Duodenal mucosa (tissue), 2 donors: Measurements from ENCODE around the gene TDRD10.

ENCODE experiments used
- H3K27ac ChIP-seq: one replicate; pipeline ENCODE4 v1.7.0; 2013; ENCODE audit warnings: low read depth, low read length
- H3K27me3 ChIP-seq, 2 donors: one replicate each; pipeline ENCODE4 v1.7.0; 2013; ENCODE audit warnings: low read length in 2 of 2, control low read depth in 1 of 2; ENCODE audit not compliant: insufficient read depth in 2 of 2, control insufficient read depth in 1 of 2
- H3K36me3 ChIP-seq, 2 donors: one replicate each; pipeline ENCODE4 v1.7.0; 2013; ENCODE audit warnings: low read length in 2 of 2, control low read depth in 1 of 2; ENCODE audit not compliant: insufficient read depth in 2 of 2, control insufficient read depth in 1 of 2
- H3K4me1 ChIP-seq, 2 donors: one replicate each; pipeline ENCODE4 v1.7.0; 2013; ENCODE audit warnings: low read length in 2 of 2, control low read depth in 1 of 2; ENCODE audit not compliant: insufficient read depth in 2 of 2, control insufficient read depth in 1 of 2
- H3K4me3 ChIP-seq, 2 donors: one replicate each; pipeline ENCODE4 v1.7.0; 2013; ENCODE audit warnings: low read length in 2 of 2, low read depth in 1 of 2
- H3K9ac ChIP-seq, 2 donors: one replicate each; pipeline ENCODE4 v1.7.0; 2013; ENCODE audit warnings: low read length in 2 of 2, low read depth in 1 of 2
- H3K9me3 ChIP-seq, 2 donors: one replicate each; pipeline ENCODE4 v1.7.0; 2013; ENCODE audit warnings: low read length in 2 of 2, control low read depth in 1 of 2; ENCODE audit not compliant: control insufficient read depth in 1 of 2

TDRD10 gene

DNA sequence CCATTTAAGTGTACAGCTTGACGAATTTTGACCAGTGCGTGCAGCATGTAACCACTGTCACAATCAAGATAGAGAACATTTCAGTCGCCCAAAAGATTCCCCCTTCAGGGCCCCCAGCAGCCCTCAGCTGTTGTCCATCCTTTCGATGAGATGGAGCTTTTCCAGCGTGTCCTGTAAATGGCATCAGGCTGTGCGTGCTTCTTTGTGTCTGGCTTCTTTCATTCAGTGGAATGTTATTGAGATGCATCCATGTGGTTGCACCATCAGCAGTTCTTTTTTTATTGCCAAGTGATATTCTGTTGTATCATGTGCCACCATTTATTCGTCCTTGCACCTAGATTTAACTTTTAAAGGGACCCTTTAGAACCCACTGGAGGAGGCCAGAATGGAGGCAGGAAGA lies 34.6 kb downstream of the TDRD10 start:
- H3K4me3 ChIP-seq, result no peak overlapping the region
- H3K9me3 ChIP-seq, result no peaks in the 10 kb centered on the region
- no peaks in the 10 kb centered on the region for H3K36me3 ChIP-seq

DNA sequence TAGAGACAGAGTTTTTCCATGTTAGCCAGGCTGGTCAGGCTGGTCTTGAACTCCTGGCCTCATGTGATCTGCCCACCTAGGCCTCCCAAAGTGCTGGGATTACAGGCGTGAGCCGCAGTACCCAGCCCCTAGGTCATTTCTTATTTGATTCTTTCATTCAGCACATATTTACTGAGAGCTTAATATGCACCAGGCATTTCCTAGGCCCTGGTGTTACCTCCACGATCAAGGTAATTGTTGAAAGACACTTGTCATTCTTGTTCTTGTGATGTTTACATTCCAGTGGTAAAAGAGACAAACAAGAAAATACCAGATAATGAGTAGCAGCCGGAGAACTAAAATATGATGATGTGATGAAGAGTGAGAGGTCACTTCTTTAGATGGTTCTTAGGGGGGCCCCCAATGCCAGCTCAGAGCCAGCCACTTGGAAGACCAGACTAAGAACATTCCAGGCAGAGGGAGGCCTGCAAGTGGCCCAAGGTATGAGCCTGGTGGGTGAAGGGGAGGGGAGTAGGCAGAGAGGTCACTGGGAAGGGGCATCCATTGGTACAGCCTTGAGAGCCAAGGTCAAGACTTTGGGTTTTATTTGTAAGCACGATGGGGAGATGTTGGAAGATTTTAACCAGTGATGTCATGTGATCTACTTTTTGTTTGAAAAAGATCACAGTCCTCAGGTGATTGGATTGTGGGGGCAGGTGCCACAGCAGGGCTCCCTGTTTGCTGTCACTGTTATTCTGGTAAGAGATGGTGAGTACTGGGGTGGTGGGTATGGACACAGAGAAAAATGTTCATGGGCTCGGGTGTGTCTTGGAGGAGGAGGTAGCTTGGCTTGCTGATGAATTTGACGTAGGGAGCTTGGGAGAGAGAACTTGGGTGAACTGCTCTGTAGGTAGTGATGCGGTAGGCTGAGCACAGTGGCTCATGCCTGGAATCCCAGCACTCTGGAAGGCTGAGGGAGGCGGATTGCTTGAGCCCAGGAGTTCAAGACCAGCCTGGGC lies 37.8 kb downstream of the TDRD10 start:
- Histone ChIP-seq H3K27ac (no peak overlapping the region), H3K9me3 (no peaks in the 10 kb centered on the region), H3K9ac (no peak overlapping the region), H3K36me3 (no peaks in the 10 kb centered on the region), H3K4me3 (no peak overlapping the region), H3K4me1 (no peaks in the 10 kb centered on the region), H3K27me3 (peaks cover 4 to 5% of the 10 kb centered on the region in 2 donors)

More for the DNA sequence above, 34.6 kb downstream of the TDRD10 start:
- Histone ChIP-seq H3K27me3 (peaks cover 0 to 5% of the 10 kb centered on the region in 2 donors), H3K9ac (no peak overlapping the region), H3K4me1 (no peaks in the 10 kb centered on the region), H3K27ac (no peak overlapping the region)

DNA sequence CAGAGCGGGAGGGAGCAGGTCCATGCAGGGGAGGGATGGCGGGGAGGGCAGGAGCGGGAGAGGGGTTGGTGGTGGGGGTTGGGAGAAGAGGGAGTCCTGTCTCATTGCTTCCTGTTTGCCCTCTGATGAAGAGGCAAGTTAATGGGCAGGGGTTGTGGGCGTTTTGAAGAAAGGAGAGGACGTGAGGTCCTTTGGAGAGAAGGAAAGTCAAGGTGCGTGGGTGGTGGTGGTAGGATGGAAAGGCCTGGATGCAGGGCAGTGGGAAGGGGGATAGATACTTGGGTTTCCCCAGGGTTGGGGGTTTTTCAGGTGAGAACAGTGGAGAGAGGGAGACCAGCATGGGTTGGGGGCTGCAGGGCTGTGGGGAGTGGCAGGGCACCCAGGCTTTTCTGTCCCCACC lies 39.2 kb downstream of the TDRD10 start:
- H3K36me3 ChIP-seq, result no peaks in the 10 kb centered on the region

DNA sequence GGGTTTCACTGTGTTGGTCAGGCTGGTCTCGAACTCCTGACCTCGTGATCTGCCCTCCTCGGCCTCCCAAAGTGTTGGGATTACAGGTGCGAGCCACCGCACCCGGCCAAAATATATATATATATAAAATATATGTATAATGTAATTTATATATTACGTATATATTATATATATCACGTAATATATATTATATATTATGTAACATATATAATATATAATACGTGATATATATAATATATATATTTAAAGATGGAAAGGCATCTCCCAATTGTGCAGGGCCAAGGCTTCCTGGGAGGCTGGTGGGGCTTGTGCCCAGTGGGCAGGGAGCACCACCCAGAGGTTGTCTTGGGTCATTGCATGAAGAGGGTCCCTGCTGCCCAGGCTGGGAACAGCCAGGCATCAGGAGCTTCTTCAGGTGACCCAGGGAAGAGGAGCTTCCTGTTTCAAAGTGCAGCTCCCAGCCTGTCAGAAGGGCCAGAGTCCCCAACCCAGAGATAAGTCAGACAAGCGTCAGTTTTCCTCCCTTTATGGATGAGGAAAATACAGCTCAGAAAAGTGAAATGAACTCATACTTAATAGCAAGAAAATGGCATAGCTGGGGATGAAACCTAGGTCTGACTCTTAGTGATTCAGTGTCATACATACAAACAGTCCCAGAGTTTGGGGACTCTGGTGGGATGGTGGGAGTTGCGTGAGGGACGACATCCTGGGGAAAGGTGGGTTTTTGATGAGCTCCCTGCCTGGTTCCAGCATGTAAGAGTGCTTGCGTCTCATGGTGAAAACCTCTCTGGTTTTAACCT lies 44.4 kb downstream of the TDRD10 start:
- H3K9ac ChIP-seq, result no peak overlapping the region
- peaks cover 0 to 4% of the 10 kb centered on the region in 2 donors for H3K27me3 ChIP-seq
- H3K9me3 ChIP-seq, result no peaks in the 10 kb centered on the region
- peaks cover 24 to 26% of the 10 kb centered on the region in 2 donors for H3K36me3 ChIP-seq
- H3K4me3 ChIP-seq, result no peak overlapping the region
- H3K4me1 ChIP-seq, result peaks cover 23 to 36% of the 10 kb centered on the region in 2 donors
- H3K27ac ChIP-seq, result no peak overlapping the region

More for the DNA sequence above, 39.2 kb downstream of the TDRD10 start:
- no peaks in the 10 kb centered on the region for H3K4me1 ChIP-seq
- H3K9ac ChIP-seq, result no peak overlapping the region
- H3K4me3 ChIP-seq, result no peak overlapping the region
- H3K27me3 ChIP-seq, result peaks cover 4 to 5% of the 10 kb centered on the region in 2 donors
- no peaks in the 10 kb centered on the region for H3K9me3 ChIP-seq
- no peak overlapping the region for H3K27ac ChIP-seq

GRCh38 chr1:154547105-154547732 lies 45.2 kb downstream of the TDRD10 start:
- no peak overlapping the region for H3K27ac ChIP-seq
- peaks cover 28 to 37% of the 10 kb centered on the region in 2 donors for H3K4me1 ChIP-seq
- no peaks in the 10 kb centered on the region for H3K9me3 ChIP-seq
- no peak overlapping the region for H3K9ac ChIP-seq
- H3K27me3 ChIP-seq, result peaks cover 0 to 4% of the 10 kb centered on the region in 2 donors
- peaks cover 31 to 34% of the 10 kb centered on the region in 2 donors for H3K36me3 ChIP-seq
- no peak overlapping the region for H3K4me3 ChIP-seq

DNA sequence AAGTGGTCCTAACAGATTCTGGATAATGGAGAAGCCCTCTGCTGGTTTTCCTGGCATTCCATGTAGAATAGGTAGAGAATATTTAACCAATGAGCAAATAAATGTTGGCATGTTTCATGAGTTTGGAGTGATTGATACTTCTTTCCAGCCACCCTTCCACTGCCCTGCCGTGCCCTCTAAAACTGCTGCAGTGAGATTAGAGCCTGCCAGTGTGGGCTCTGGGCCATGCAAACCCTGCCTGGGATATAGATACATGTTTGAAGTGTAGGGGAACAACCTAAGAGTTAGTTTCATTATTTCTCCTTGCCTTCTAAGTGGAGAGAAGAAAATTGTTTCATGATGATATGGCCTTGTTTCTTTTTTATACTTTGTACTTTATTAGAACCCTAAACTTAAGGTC lies 46.0 kb downstream of the TDRD10 start:
- H3K36me3 ChIP-seq, result peaks cover 39 to 42% of the 10 kb centered on the region in 2 donors
- peaks cover 28 to 37% of the 10 kb centered on the region in 2 donors for H3K4me1 ChIP-seq
- no peak overlapping the region for H3K27ac ChIP-seq
- H3K27me3 ChIP-seq, result peaks cover 0 to 4% of the 10 kb centered on the region in 2 donors
- H3K4me3 ChIP-seq, result no peak overlapping the region
- no peak overlapping the region for H3K9ac ChIP-seq
- no peaks in the 10 kb centered on the region for H3K9me3 ChIP-seq

DNA sequence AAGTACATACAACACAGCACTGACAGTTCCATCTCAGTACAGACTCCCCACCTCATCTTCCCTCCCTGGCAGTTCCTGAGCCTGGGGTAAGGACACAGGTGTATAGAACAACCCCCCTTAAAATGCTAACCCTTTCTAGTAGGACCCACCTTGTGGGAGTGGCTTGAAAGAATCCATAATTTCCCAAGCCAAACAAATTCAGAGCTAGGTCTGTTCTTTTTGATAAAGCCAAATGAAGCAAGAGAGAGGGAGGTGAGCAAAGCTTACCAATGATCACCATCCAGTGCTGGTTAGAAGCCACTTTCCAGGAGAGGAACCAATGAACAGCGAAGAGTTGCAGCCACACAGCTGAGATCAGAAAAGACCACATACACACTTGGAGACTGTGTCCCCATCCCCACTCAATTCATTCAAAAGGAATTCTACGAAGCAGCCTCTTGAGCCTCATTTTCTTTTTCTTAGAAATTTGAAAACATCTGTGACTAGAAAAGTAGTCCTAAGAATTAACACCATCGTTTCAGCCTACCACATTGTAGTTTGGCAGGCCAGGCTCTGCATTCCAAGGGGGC lies 47.3 kb downstream of the TDRD10 start:
- peaks cover 46 to 55% of the 10 kb centered on the region in 2 donors for H3K36me3 ChIP-seq
- H3K27me3 ChIP-seq, result no peaks in the 10 kb centered on the region
- H3K27ac ChIP-seq, result no peak overlapping the region
- H3K4me3 ChIP-seq, result no peak overlapping the region
- no peaks in the 10 kb centered on the region for H3K9me3 ChIP-seq
- H3K9ac ChIP-seq, result no peak overlapping the region
- peaks cover 28 to 37% of the 10 kb centered on the region in 2 donors for H3K4me1 ChIP-seq

GRCh38 chr1:154550070-154550469 lies 48.1 kb downstream of the TDRD10 start:
- H3K27ac ChIP-seq, result no peak overlapping the region
- peaks cover 28 to 37% of the 10 kb centered on the region in 2 donors for H3K4me1 ChIP-seq
- peaks cover 54 to 63% of the 10 kb centered on the region in 2 donors for H3K36me3 ChIP-seq
- H3K9ac ChIP-seq, result no peak overlapping the region
- H3K9me3 ChIP-seq, result no peaks in the 10 kb centered on the region
- no peaks in the 10 kb centered on the region for H3K27me3 ChIP-seq
- no peak overlapping the region for H3K4me3 ChIP-seq

GRCh38 chr1:154550657-154551056 lies 48.6 kb downstream of the TDRD10 start:
- H3K4me3 ChIP-seq, result no peak overlapping the region
- H3K27me3 ChIP-seq, result no peaks in the 10 kb centered on the region
- peaks cover 28 to 37% of the 10 kb centered on the region in 2 donors for H3K4me1 ChIP-seq
- H3K9me3 ChIP-seq, result no peaks in the 10 kb centered on the region
- H3K9ac ChIP-seq, result no peak overlapping the region
- peaks cover 60 to 68% of the 10 kb centered on the region in 2 donors for H3K36me3 ChIP-seq
- H3K27ac ChIP-seq, result no peak overlapping the region
